GM19397 (cell line): ENCODE results near the gene CHST15.

ENCODE experiments used
- ATAC-seq: cut with Tn5 transposase; IDR thresholded peaks from one replicate; pipeline ENCODE4 v1.9.1; 2021; ENCODE audit warnings: mild to moderate bottlenecking, moderate library complexity; ENCODE audit not compliant: unreplicated experiment

Gene CHST15

GRCh38 chr10:124014416-124015154 lies 78.8 kb downstream of the CHST15 start:
- ATAC-seq = no peak

- ATAC-seq = no peak
Measured at GRCh38 chr10:124013916-124014315, 79.5 kb downstream of the CHST15 start.

GRCh38 chr10:124012991-124013390 lies 80.4 kb downstream of the CHST15 start:
- no peak for ATAC-seq

GRCh38 chr10:124012583-124012982 lies 80.8 kb downstream of the CHST15 start:
- no peak for ATAC-seq

GRCh38 chr10:124012066-124012465 lies 81.3 kb downstream of the CHST15 start:
- ATAC-seq = no peak

GRCh38 chr10:124011464-124011863 lies 81.9 kb downstream of the CHST15 start:
- ATAC-seq = no peak

- ATAC-seq = no peak
Measured at GRCh38 chr10:124010563-124011131, 82.8 kb downstream of the CHST15 start.

- no peak for ATAC-seq
Measured at GRCh38 chr10:124010024-124010423, 83.4 kb downstream of the CHST15 start.

GRCh38 chr10:124009231-124010015 lies 84.0 kb downstream of the CHST15 start:
- no peak for ATAC-seq

- no peak for ATAC-seq
Measured at GRCh38 chr10:124008681-124009080, 84.7 kb downstream of the CHST15 start.

GRCh38 chr10:124008187-124008586 lies 85.2 kb downstream of the CHST15 start:
- no peak for ATAC-seq

- ATAC-seq = no peak
Measured at GRCh38 chr10:124007773-124008145, 85.6 kb downstream of the CHST15 start.

GRCh38 chr10:124007102-124007772 lies 86.2 kb downstream of the CHST15 start:
- no peak for ATAC-seq

GRCh38 chr10:124006526-124006925 lies 86.9 kb downstream of the CHST15 start:
- no peak for ATAC-seq

GRCh38 chr10:124005991-124006392 lies 87.4 kb downstream of the CHST15 start:
- ATAC-seq = no peak

- no peak for ATAC-seq
Measured at GRCh38 chr10:124005091-124005490, 88.3 kb downstream of the CHST15 start.

- no peak for ATAC-seq
Measured at GRCh38 chr10:124004663-124005004, 88.8 kb downstream of the CHST15 start.

GRCh38 chr10:124003871-124004662 lies 89.3 kb downstream of the CHST15 start:
- no peak for ATAC-seq

- no peak for ATAC-seq
Measured at GRCh38 chr10:124003481-124003870, 89.9 kb downstream of the CHST15 start.

- no peak for ATAC-seq
Measured at GRCh38 chr10:124003070-124003419, 90.4 kb downstream of the CHST15 start.
